ENCODE results near the gene PLGRKT.

GRCh38 chr9:5395428-5395827 is 42.3 kb downstream of the PLGRKT start:
- TF ChIP-seq CTCF (conservative IDR thresholded peaks at IDR 0.05; ENCODE audit: low read length): no peak
- no peak for TF ChIP-seq EZH2phosphoT487 (IDR thresholded peaks at IDR 0.05; ENCODE audit: borderline replicate concordance, low read depth, low read length)
